Measurements from ENCODE around the gene FLOT1. TPM values are rescaled to one million over a fixed set of nuclear protein-coding genes. Genes with fewer than 3 reads are reported as not detected.

FLOT1 gene
- total and polyA plus RNA-seq, 2 of the 13 experiments (the other 11 are each of a cell fraction or from before 2014, with no cell fraction given), result 82.3 to 130 TPM

DNA sequence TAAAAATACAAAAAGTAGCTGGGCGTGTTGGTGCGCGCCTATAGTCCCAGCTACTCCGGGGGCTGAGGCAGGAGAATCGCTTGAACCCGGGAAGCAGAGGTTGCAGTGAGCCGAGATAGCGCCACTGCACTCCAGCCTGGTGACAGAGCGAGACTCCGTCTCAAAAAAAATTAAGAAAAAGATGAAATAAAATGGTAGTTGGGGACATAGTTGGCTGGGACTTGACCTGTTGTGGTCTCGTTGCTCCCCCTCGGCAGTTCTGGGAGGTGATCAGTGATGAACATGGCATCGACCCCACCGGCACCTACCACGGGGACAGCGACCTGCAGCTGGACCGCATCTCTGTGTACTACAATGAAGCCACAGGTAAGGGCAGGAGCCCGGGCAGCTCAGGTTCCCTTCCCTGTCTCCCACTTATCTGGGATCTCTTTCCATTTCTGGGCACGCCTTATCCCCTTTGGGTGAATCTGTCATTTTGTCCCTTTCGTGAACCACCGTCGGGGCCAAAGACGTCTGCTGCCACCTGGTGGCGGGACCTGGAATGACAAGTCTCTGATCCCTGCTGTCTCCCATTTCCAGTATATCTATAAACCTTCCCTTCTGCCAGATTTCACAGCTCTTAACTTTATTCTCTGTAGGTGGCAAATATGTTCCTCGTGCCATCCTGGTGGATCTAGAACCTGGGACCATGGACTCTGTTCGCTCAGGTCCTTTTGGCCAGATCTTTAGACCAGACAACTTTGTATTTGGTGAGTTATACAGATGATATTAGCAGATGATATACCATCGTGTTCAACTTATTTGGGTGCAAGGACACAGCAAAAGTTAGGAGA is 20.0 kb downstream of the FLOT1 start (continued):
- TF ChIP-seq, protein P1, sequence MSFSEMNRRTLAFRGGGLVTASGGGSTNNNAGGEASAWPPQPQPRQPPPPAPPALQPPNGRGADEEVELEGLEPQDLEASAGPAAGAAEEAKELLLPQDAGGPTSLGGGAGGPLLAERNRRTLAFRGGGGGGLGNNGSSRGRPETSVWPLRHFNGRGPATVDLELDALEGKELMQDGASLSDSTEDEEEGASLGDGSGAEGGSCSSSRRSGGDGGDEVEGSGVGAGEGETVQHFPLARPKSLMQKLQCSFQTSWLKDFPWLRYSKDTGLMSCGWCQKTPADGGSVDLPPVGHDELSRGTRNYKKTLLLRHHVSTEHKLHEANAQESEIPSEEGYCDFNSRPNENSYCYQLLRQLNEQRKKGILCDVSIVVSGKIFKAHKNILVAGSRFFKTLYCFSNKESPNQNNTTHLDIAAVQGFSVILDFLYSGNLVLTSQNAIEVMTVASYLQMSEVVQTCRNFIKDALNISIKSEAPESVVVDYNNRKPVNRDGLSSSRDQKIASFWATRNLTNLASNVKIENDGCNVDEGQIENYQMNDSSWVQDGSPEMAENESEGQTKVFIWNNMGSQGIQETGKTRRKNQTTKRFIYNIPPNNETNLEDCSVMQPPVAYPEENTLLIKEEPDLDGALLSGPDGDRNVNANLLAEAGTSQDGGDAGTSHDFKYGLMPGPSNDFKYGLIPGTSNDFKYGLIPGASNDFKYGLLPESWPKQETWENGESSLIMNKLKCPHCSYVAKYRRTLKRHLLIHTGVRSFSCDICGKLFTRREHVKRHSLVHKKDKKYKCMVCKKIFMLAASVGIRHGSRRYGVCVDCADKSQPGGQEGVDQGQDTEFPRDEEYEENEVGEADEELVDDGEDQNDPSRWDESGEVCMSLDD (CRISPR knock-in tag; IDR thresholded peaks at IDR 0.05; ENCODE audit: borderline replicate concordance), result peak; percentile 38; the same call in 1 of the 2 replicates
- TF ChIP-seq ZNF678 (CRISPR knock-in tag; IDR thresholded peaks at IDR 0.05) (no peak), ZNF451 (CRISPR knock-in tag; IDR thresholded peaks at IDR 0.05) (peak; percentile 47; the same call in 1 of the 2 replicates), NFIC (IDR thresholded peaks at IDR 0.05; ENCODE audit: low read length) (peak; percentile 29; the same call in 1 of the 2 replicates), ZNF607 (CRISPR knock-in tag; IDR thresholded peaks at IDR 0.05; ENCODE audit: borderline replicate concordance) (peak; percentile 31; the same call in 1 of the 2 replicates), CTCF (CRISPR knock-in tag; IDR thresholded peaks at IDR 0.05) (peak; percentile 96), POGZ (CRISPR knock-in tag; IDR thresholded peaks at IDR 0.05) (no peak), ZBTB3 (CRISPR knock-in tag; IDR thresholded peaks at IDR 0.05; ENCODE audit: borderline replicate concordance, low read depth) (no peak), TGIF2 (CRISPR knock-in tag; IDR thresholded peaks at IDR 0.05) (peak; percentile 90), ZNF788 (CRISPR knock-in tag; IDR thresholded peaks at IDR 0.05; ENCODE audit: borderline replicate concordance) (peak; percentile 80; the same call in 1 of the 2 replicates), HIVEP1 (CRISPR knock-in tag; IDR thresholded peaks at IDR 0.05) (no peak), EZH2 (conservative IDR thresholded peaks at IDR 0.05; ENCODE audit: low read depth, low read length) (no peak)
- TF ChIP-seq, protein P2, sequence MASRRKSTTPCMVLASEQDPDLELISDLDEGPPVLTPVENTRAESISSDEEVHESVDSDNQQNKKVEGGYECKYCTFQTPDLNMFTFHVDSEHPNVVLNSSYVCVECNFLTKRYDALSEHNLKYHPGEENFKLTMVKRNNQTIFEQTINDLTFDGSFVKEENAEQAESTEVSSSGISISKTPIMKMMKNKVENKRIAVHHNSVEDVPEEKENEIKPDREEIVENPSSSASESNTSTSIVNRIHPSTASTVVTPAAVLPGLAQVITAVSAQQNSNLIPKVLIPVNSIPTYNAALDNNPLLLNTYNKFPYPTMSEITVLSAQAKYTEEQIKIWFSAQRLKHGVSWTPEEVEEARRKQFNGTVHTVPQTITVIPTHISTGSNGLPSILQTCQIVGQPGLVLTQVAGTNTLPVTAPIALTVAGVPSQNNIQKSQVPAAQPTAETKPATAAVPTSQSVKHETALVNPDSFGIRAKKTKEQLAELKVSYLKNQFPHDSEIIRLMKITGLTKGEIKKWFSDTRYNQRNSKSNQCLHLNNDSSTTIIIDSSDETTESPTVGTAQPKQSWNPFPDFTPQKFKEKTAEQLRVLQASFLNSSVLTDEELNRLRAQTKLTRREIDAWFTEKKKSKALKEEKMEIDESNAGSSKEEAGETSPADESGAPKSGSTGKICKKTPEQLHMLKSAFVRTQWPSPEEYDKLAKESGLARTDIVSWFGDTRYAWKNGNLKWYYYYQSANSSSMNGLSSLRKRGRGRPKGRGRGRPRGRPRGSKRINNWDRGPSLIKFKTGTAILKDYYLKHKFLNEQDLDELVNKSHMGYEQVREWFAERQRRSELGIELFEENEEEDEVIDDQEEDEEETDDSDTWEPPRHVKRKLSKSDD (CRISPR knock-in tag; IDR thresholded peaks at IDR 0.05; ENCODE audit: low read depth), result 0 out of 2 replicates have a peak, but pooled peaks have one; percentile 55
- TF ChIP-seq, protein P3, sequence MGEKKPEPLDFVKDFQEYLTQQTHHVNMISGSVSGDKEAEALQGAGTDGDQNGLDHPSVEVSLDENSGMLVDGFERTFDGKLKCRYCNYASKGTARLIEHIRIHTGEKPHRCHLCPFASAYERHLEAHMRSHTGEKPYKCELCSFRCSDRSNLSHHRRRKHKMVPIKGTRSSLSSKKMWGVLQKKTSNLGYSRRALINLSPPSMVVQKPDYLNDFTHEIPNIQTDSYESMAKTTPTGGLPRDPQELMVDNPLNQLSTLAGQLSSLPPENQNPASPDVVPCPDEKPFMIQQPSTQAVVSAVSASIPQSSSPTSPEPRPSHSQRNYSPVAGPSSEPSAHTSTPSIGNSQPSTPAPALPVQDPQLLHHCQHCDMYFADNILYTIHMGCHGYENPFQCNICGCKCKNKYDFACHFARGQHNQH (CRISPR knock-in tag; IDR thresholded peaks at IDR 0.05), result peak; percentile 66
